Occipital lobe (tissue), 3 donors: ENCODE measurements around the gene KCND3. TPM values are rescaled to one million over a fixed set of nuclear protein-coding genes. Genes with fewer than 3 reads are reported as not detected.

ENCODE experiments used
- DNase-seq: peaks from one replicate; lab custom pipeline; 2025; lab: John Stamatoyannopoulos, UW
- small RNA-seq: library from RNA; depleted of rRNA; stranded (forward); fragments of <200 nt; gene quantifications from one replicate; pipeline ENCODE3, GENCODE V24; 2014
- total RNA-seq: library from RNA; depleted of rRNA; stranded (reverse); fragments of >200 nt; gene quantifications from one replicate; pipeline ENCODE4 v1.2.3, GENCODE V29; 2014

KCND3 gene
- total RNA-seq, 1 donor from 2014 or later = 12.6 TPM

DNA sequence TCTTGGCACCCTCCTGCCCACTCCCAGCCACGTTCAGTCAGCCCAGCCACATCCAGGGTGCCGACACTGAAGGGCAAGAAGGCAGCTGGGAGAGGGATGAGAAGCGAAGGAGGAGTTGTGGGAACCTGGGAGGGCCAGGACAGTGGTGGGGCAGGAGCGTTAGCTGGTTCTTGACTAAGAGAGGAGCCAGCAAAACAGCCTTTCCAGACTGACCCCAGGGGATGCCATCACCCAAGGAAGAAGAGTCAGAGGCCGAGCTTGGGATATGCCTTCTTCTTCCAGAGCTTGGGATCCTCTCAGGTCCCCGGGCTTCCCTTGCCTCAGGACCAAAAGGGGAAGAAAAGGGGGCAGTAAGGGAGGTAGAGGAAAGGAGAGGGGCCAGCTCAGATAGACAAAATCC is 257.5 kb downstream of the KCND3 start:
- DNase-seq = no peak

DNA sequence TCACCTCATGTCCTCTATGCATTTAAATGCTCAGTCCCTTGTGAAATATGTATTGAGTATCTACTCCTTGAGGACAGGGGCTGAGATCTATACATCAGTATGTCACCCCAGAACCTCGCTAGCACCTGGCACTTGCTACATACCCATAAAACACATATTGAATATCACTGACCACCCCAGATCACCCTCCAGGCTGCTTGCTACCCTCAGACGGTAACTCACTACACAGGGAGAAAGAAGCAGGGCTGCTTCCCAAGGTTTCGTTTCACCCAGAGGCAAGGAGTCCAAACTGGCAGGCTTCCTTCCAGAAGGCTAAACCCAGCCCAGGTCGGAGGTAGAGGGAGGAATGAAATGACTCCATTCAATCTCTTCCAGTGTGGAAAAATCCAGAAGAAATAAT is 258.8 kb downstream of the KCND3 start:
- DNase-seq = no peak

DNA sequence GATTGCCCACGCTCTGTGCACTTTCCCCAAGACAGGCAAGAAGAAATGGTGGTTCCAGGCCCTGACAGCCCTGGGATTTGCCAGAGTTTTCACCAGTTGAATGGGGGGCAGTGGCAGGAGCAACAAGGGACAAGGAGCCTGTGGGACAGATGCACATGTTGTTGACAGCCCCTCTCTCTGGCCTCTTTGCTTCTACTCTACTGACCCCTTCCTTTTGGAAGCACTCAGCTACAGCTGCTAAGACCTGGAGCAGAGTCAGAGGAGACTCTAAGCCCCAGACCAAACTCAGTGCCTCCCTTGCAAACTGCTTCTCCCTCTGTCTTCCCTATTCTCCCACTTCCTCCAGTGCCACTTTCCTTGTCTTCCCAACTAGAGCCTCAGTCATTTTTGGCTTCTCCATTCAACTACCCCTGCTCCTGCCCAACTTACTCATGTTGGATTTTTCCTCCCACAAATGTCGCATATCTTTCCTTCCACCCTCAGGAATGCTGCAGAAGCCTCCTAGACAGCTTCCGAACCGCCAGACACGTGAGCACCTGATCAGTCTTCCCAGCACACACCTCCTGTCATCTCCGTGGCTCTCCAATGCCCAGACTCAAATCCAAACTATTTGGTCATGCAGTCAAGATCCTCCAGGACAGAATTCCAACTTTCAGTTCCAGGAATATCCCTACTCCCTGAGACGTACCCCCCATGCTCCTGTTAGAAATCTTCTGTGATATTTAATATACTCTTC is 259.4 kb downstream of the KCND3 start:
- DNase-seq = no peak

DNA sequence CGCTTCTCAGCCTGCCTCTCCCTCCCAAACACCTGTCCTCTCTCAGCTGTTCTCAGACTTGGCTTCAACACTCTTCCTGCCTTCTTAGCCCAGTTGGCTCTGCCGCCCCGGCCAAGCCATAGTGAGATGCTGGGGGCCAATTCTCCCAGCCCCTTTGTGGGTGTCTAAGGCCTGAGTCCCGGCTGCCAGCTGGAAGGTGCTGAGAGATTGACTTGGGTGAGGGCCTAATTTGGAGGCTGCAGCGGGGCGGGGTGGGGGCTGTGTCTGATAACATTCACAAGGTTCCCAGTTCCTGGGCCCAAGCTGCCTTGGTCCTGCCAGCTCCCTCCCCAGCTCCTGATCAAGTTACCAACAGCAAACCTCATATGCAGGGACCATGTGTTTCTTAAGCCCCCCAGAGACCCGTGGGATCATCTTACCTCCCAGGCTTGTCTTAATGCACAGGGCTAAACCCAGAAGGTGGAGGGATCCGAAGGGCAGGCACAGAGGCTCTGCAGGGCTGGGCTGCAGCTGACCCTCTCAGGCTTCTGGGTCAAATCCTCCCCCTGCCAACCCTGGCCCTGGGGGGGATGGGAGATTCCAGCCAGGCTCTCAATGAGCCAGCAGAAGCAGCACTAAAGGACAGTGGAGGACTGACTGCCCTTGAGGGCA is 260.1 kb downstream of the KCND3 start:
- no peak for DNase-seq

DNA sequence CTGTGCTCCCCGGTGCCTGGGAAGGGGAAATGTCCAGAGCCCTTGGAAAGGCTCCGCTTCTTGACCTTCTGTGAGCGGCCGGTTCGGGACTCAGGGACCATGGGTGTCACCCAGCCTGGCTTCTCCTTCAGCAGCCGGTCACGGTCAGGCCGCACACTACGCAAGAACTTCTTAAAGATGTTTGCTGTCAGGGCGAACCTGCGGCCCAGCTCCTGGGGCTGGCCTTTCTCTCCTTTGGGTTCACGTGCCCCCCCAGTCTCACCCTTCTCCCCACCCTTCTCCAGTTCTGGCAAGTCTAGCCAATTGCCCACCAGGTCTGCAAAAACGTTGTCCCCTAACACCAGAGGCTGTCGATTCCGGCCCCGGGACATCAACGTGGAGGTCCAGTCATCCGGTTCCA is 262.4 kb downstream of the KCND3 start:
- DNase-seq = no peak

DNA sequence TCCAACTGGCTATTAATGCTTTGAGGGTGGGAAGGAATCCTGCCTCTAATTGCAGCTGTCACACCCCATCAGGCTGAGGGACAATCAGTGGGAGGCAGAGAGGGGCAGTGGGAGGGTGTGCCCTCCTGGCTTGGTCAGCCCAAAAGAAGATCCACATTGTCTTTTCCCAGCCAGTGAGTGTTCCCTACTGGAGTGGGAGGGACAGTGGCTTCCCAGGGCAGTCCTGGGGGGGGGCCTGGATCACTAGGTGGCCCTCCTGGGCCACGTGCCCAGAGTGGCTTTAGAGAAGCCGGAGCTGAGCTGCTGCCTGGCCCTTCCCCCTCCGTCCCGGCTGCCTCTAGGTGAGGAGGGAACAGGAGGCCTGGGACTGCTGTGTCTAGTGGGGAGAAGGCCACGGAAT is 264.3 kb downstream of the KCND3 start:
- no peak for DNase-seq

DNA sequence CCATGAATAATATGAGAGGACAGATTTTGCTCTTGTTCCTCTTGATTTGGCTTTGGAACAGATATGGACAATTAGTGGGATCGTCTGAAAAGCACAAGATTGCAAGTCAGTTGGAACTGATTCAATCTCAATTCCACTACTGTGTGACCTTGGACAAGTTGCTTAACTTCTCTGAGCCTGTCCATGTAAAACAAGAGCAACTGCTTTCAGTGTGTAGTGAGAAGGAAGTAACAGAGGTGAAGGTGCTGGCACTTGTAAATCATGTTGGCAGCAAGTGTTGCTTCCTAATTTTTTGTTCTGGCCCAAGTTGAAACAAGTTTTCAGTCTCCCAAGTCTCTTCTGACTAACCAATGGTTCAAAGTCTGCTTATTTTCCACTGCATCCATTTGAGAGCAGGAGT is 265.6 kb downstream of the KCND3 start:
- no peak for DNase-seq

DNA sequence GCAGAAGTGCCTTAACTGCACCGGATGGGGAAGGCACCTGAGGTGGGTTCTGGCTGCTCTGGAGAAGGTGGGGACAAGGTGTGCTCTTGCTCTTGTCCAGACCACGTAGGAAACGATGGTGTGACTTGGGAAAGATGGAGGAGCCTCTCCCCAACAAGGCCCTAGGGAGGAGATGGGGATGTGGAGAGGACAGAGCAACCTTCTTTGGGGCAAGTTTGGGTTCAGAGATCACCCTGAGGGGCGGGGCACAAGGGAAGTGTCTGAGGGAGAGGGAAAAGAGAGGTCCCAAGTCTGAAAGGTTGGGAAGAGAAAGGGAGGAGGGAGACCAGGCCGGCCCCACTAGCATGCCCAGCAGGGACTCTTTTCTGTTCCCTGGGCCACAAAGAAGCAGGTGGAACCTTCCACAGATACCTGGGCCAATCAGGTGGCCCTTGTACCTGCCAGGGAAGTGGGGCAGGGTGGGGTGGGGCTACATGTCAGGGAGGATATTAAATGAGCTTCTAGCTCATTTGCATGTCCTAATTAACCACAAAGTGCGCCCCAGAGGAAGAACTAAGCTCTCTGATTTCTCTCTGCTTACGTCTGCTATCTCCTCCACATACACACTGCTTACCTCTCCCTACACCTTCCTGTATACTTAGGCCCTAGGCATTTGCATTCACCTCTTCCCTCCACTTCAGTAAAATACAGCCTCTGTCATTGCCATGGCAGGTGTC is 266.2 kb downstream of the KCND3 start:
- DNase-seq = no peak

DNA sequence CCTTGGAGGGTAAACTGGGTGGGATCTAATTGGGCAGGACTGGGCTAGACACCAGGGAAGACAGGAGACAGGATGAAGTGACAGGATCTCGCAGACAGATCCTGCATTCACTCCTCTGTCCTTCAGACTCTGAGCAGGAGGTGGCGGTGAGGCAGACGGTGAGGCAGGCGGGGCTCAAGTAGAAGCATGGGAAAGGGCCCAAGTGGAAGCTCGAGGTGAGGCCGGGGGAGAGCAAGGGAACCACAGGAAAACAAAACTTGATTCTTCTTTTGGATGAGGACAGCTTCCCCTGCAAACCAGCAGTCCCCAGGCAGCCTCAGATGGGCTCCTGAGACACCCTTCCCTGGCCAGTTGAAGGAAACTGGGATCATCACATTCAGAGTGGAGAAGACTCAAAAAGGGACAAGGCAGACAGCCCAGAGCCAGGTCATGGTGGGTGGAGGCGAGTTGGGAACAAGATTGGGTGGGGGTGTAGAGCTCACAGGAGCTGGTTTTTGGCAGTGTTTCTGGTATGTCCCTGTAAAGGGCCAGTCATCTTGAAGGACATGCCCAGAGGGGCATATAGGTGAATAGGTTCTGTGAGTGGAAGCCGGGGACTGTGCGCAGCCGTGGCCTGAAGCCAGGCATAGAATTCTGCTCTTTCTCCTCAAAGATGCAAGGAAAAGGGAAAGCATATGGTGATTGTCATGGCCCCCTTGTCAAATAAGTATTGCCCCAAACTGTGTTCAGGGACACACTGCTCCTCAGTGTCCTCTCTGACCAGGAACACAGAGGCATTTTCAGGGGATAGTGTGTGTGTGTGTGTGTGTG is 268.3 kb downstream of the KCND3 start:
- DNase-seq = no peak

Small RNAs within 50 kb of the gene (small RNA-seq; reads per million reads assigned to genes)
- not detected for gene INKA2

Other genes starting within 250 kb of the KCND3 start
- 22.6 TPM for gene DDX20, start 233.8 kb downstream of the KCND3 start, total RNA-seq